Amniotic epithelial cell (primary cell): ENCODE measurements around the gene MTX1.

Experiments
- DNase-seq: peaks from one replicate; pipeline ENCODE4 v3.0.0-alpha.2; 2010; ENCODE audit warnings: low read depth

MTX1 gene

GRCh38 chr1:155261852-155262673, 53.6 kb downstream of the MTX1 start, which contains the start of gene SCAMP3:
Gene SCAMP3, minus strand, starts transcription at chr1:155262360. Its CDS starts 209 bp downstream, at chr1:155262151.
- peak; percentile 99 for DNase-seq

- DNase-seq: no peak
Measured at GRCh38 chr1:155263067-155263466, 54.6 kb downstream of the MTX1 start.
